A549 (cell line): ENCODE results near the gene ORC1.

Source experiments
- BCL3 ChIP-seq: fragments of >200 bp; sonication (Bioruptor Twin); formaldehyde crosslinking; IDR thresholded peaks from 3 replicates; pipeline ENCODE4 v1.6.1; 2016
- CBX8 ChIP-seq: fragments of 200-600 bp; sonication (generic); IDR thresholded peaks from 2 replicates; pipeline ENCODE4 v1.6.1; 2016
- CTCF ChIP-seq: fragments of >200 bp; sonication (Bioruptor Twin); formaldehyde crosslinking; IDR thresholded peaks from 3 replicates; pipeline ENCODE4 v1.5.1; 2016
- EP300 ChIP-seq, 2 experiments: fragments of >200 bp; sonication (Bioruptor Twin); formaldehyde crosslinking; IDR thresholded peaks; 2 replicates in 1 of 2; 3 replicates in 1 of 2; pipeline ENCODE4 v1.6.1; 2016 to 2017
- HDAC2 ChIP-seq: fragments of 200-600 bp; sonication (generic); IDR thresholded peaks from 2 replicates; pipeline ENCODE4 v1.6.1; 2016
- HES2 ChIP-seq: fragments of >200 bp; sonication (Bioruptor Twin); formaldehyde crosslinking; IDR thresholded peaks from 2 replicates; pipeline ENCODE4 v1.6.1; 2016
- MYC ChIP-seq: IDR thresholded peaks from 2 replicates; pipeline ENCODE4 v1.6.1; 2012; ENCODE audit warnings: mild to moderate bottlenecking, inconsistent platforms, low read length, improper control_type of control experiment, borderline replicate concordance
- RAD21 ChIP-seq, 2 experiments: fragments of >200 bp in 1 of 2; sonication (Bioruptor Twin) in 1 of 2; formaldehyde crosslinking in 1 of 2; IDR thresholded peaks in 1 of 2; conservative IDR thresholded peaks in 1 of 2; 2 replicates in 1 of 2; 3 replicates in 1 of 2; pipeline ENCODE4 v1.6.1; 2012 to 2018; ENCODE audit warnings: inconsistent platforms in 1 of 2
- RFX5 ChIP-seq: fragments of 450-650 bp; IDR thresholded peaks from 2 replicates; pipeline ENCODE4 v1.7.1; 2014; ENCODE audit warnings: antibody characterized with exemption, mild to moderate bottlenecking, moderate library complexity
- SMC3 ChIP-seq: fragments of >200 bp; sonication (Bioruptor Twin); formaldehyde crosslinking; IDR thresholded peaks from 3 replicates; pipeline ENCODE4 v1.6.1; 2018; ENCODE audit warnings: inconsistent platforms
- TFCP2L1 ChIP-seq: fragments of 250-450 bp; sonication (Bioruptor Pico); IDR thresholded peaks from 2 replicates; pipeline ENCODE4 v1.5.0; 2021; ENCODE audit warnings: mild to moderate bottlenecking
- TF ChIP-seq, protein P1 (sequence below): fragments of 150-350 bp; IDR thresholded peaks from 2 replicates; pipeline ENCODE4 v1.6.1; 2014; ENCODE audit warnings: low read depth, mild to moderate bottlenecking, low read length
- TF ChIP-seq, protein P2 (sequence below): IDR thresholded peaks from 2 replicates; pipeline ENCODE4 v1.6.1; 2012

DNA sequence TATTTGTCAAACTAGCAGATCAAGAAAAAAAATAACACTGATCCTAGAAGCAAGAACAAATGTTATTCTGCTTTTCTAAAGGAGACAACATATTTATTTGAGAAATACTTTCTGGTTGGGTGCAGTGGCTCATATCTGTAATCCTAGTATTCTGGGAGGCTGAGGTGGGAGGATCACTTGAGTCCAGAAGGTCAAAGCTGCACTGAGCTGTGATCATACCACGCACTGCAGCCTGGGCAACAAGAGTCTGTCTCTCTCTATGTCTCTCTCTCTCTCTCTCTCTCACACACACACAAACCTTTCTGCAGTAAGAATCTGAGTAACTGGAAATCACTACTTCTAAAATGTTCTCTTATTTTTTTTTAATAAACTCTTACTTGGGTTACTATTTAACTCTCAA lies 31.4 kb upstream of the ORC1 start:
- TF ChIP-seq CTCF (no peak), RAD21 (conservative IDR thresholded peaks at IDR 0.05 in 1 of 2, IDR thresholded peaks at IDR 0.05 in 1 of 2) (no peak), EP300 (IDR thresholded peaks at IDR 0.05) (no peak), TFCP2L1 (CRISPR knock-in tag) (no peak), SMC3 (no peak), CBX8 (no peak), BCL3 (no peak), MYC (no peak), RFX5 (no peak), HDAC2 (no peak), HES2 (no peak)
- TF ChIP-seq, protein P1, sequence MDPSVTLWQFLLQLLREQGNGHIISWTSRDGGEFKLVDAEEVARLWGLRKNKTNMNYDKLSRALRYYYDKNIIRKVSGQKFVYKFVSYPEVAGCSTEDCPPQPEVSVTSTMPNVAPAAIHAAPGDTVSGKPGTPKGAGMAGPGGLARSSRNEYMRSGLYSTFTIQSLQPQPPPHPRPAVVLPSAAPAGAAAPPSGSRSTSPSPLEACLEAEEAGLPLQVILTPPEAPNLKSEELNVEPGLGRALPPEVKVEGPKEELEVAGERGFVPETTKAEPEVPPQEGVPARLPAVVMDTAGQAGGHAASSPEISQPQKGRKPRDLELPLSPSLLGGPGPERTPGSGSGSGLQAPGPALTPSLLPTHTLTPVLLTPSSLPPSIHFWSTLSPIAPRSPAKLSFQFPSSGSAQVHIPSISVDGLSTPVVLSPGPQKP: no peak
- TF ChIP-seq, protein P2, sequence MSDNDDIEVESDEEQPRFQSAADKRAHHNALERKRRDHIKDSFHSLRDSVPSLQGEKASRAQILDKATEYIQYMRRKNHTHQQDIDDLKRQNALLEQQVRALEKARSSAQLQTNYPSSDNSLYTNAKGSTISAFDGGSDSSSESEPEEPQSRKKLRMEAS: no peak
